SW480 (cell line): ENCODE data around the gene BIRC7.

Experiments used
- DNase-seq: peaks from one replicate; pipeline ENCODE4 v3.0.0-alpha.2; 2016; ENCODE audit warnings: low spot score

Gene BIRC7

DNA sequence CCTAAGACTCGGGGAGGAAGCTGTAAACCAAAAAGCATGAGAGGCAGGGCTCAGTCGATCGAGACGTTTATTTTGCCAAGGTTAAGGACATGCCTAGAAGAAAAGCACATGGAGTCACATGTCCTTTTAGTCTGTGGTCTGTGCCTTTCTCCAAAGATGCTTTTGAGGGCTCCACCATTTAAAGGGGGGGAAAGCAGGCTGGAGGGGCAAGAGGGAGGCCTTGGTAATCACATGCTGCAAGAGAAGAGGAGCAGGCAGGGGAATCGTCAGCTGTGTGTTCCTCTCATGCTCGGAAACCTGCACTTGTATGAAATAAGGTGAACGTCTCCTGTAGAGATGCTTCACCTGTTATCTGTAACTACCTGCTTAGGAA is 10.6 kb upstream of the BIRC7 start:
- DNase-seq: no peak

DNA sequence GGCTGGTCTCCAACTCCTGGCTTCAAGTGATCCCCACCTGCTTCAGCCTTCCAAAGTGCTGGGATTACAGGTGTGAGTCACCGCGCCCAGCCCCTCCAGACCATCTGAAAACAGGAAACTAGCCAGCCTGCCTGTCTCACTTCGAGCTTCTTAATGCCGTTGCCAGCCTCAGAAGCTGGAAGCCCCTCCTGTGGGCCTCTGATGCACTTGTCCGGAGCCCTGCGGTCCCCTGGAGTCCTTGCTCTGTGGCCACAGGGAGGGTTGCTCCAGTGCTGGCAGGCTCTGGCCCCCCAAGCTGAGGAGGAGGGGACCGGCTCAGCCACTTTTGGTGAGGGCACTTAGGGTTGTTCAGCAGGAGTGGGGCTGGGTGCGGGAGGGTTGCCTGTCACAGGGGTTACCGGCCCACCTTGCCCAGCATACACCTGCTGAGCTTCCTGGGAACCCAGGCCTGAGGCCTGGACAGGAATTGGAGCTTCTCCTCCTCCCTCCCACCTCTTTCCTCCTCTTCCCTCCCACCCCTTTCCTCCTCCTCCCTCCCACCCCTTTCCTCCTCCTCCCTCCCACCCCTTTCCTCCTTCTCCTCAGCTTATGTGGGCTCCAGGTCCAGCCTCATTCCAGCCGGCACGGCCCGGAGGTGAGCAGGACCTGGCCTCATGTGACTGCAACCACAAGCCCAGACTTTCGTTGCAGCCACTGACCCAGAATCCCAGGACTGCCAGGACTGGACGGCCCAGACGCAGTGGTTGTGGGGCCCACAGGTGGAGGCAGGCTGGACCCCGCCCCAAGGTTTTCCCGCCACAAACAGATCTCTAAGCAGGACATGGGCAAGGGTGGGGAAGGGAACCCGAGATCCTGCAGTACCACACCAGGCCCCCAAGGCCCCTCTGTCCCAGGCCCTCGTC is 9.4 kb upstream of the BIRC7 start:
- DNase-seq: no peak

DNA sequence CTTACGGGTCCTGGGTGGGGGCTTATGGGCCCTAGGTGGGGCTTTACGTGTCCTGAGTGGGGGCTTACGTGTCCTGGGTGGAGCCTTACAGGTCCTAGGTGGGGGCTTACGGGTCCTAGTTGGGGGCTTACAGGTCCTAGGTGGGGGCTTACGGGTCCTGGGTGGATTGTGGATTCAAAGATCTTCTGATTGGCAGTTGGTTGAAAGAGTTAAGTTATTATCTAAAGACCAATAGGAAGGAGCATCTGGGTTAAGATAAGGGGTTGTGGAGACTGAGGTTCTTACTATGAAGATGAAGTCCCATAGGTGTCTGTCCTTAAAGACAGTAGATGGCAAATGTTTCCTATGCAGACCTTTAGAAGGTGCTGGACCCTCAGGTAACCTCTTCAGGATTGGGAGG is 8.4 kb upstream of the BIRC7 start:
- DNase-seq: no peak

DNA sequence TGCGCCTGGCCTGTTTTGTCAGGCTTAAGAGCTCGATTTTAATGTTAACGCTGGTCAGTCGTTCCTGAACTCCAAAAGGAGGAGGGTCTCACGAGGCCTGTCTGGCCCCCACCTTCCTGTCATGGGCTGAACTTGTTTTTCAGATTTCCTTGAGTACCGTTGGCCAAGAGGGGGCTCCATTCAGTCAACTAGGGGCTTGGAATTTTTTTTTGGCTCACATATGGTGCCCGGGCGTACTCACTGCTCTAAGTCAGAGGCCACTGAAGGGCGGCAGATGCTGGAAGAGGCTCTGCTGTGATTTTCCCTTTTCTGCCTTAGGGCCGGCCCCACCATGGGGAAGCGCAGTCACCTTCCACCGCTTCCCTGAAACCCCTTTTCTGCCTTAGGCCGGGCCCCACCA is 6.9 kb upstream of the BIRC7 start:
- DNase-seq: no peak

DNA sequence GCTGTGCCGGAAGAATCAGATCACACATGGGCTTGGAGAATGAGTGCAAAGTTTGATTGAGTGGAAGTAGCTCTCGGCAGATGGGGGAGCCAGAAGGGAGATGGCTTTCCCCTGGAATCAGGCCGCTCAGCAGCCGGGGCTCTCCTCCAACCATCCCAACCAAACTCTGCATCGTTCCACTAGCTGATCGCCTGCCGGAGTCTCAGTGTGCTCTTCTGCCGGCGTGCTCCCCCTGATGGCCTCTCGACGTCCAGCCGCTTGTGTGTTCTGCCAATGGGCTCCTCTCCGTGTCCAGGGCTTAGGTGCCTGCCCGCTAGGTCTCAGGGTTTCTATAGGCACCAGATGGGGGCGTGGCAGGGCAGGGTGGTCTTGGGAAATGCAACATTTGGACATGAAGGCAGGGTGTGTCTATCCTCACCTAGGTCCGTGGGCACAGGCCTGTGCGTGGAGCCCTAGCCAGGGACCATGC is 4.9 kb upstream of the BIRC7 start:
- no peak for DNase-seq

DNA sequence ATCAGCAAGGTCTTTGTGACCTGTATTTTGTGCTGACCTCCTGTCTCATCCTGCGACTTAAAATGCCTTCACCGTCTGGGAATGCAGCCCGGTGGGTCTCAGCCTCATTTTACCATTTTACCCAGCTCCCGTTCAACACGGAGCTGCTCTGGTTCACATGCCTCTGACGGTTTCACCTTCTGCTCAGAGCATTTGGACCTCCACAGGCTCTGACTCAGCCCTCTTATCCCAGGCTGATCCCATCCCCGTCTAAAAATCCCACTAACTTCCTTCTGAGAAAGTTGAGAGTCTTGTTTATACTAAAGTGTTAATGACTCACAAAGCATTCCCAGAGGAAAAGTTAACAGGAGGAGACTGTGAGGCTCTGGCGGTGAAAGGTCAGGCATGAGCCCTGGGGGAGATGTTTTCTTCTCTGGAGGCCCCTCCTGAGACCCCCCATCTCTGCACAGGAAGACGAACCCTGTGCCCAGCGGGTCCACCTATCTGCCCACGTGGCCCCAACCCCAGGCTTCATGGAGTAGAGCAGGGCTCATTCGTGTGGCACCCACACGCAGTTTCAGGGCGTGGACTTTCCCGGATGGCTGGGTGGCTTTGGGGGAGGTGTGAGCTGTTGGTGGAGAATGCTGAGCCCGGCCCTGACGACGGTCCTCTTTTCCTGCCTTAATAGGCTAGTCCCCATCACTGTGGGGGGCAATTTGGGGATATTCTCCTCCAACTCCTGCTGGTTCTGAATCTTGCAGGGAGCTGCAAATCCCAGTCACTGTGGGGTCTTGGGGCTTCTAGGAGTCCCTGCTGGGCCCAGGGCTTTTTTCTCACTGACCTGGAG is 3.3 kb upstream of the BIRC7 start:
- DNase-seq: peak; percentile 72

DNA sequence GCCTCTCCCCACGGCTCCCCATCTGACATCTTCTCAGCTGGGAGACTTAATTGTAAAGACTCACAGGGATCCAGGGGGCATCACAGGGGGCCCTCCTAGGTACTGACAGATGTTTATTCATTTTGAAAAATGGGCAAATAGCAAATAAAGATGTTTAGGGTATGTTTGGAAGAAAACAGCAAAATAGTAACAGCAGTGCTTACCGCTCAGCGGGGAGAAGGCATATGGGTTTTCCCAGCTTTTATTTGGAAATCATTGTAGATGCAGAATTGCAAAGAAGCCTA is 2.7 kb upstream of the BIRC7 start:
- DNase-seq: no peak

DNA sequence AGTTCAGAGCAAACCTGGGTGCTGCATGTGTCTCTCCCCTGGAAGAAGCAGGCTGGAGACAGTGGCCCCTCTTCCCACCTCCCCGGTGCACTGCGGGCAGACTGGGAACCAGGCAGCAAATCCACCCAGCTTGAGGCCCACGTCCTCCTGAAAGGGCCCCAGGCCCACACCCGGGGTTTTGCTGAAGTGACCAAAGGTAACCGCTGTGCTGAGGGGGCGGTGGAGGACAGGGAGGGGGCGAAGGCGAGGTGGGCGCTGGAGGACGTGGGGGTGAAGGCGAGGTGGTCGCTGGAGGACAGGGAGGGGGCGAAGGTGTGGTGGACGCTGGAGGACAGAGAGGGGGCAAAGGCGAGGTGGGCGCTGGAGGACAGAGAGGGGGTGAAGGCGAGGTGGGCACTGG is 1.8 kb upstream of the BIRC7 start:
- DNase-seq: no peak

DNA sequence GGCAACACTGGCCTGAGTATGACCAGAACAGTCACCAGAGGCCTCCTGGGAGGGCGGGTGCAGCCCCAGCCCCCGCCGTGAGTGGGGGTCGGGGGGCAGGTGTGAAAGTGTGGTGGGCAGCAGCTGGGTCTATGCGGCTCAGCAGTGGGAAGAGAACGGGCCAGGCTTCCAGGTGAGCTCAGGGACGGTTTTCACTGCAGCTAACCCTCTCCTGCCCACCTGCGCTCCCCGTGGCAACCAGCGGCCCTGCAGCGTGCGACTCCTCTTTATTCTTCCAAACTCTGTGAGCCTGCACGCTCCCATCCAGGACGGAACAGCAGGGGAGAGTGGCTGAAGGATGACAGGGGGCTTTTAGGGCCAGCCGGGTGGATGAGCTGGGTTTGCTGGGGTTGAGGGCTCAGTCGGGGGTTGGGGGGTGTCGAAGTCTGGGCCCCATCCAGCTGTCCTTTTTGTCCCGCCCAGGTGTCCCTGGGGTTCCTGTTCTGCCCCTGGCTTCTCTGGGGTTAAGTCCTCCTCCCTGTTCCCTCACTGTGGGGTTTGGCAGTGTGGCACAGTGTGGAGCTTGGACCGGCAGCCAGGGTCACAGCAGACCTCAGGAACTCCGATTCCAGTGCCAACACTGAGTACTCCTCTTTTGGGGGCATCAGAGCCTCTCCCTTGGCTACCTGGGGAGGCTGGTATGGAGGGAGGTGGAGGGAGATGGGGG is 859 bp upstream of the BIRC7 start:
- peak; percentile 81 for DNase-seq

DNA sequence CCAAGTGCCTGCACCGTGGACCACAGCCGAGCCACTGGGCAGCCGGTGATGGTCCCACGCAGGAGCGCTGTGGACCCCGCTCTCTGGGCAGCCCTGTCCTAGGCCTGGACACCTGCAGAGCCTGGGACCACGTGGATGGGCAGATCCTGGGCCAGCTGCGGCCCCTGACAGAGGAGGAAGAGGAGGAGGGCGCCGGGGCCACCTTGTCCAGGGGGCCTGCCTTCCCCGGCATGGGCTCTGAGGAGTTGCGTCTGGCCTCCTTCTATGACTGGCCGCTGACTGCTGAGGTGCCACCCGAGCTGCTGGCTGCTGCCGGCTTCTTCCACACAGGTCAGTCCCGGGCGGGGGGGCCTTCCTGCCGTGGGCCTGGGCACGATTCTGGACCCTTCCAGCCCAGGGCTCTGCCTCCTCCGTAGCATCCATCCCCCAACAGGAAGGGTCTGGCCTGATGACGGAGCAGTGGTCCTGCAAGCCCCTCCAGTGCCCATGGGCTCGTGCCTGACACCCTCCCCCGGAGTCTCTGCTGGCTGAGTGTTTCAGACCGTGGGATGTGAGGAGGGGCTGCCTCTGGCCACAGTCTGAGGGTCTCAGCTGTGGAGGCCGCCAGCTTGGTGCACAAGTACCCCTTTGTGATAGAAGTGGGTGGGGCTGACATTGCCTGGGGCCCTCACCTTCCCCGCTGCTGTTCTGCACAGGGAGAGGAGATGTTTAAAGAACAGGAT is 572 bp downstream of the BIRC7 start:
- no peak for DNase-seq

DNA sequence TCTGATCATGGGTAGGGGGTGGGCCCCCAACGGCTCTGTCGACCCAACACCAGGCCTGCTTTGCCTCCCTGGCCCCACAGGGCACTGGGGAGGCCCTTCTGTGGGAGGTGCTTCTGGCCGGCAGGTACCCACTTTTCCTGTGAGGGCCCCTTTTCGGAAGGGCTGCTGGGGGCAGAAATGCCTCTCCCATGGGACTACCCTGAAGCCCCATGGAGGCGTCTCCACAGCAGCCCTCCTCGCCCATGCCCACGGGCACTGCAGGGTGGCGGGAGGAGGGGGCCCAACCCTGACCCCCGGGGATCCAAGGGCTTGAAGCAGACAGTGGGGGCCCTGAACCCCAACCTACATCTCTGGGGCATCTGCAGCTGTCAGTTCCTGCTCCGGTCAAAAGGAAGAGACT is 2.3 kb downstream of the BIRC7 start:
- no peak for DNase-seq

DNA sequence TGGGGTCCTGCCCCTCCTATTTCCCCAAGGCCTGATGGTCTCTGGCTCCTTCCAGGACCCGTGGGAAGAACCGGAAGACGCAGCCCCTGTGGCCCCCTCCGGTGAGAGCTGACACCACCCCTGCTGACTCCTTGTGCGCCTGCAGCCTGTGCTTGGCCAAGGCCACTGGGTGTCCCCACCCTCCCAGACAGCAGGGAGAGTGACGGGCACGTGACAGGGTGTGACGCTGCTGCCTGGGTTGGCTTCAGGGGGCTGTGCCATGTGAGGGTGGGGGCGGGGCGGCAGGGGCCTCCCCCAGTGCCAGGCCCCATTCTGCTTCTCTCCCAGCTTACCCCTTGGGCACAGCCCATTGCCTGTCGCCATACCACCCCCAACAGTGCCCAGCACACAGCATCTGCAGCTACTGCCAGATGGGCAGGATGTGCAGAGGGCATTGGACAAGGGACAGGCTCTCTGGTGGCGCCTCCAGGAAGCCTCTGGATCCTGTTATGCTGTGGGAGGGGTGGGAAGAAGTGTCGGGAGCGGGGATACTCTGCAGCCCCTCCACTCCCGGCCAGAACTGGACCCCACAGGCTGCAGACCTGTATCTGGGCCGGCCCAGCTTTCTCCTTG is 2.9 kb downstream of the BIRC7 start:
- DNase-seq: no peak

DNA sequence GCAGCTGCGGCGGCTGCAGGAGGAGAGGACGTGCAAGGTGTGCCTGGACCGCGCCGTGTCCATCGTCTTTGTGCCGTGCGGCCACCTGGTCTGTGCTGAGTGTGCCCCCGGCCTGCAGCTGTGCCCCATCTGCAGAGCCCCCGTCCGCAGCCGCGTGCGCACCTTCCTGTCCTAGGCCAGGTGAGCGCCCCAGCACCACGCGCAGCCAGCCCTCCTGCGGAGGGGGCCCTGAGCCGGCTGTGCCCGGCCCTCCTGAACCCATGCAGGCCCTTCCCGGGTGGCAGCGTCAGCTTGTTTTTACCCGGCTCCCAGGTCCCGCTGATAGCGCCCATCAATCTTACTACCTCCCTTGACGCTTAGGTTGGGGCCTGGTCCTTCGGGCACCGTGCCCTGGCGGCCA is 3.7 kb downstream of the BIRC7 start:
- no peak for DNase-seq

DNA sequence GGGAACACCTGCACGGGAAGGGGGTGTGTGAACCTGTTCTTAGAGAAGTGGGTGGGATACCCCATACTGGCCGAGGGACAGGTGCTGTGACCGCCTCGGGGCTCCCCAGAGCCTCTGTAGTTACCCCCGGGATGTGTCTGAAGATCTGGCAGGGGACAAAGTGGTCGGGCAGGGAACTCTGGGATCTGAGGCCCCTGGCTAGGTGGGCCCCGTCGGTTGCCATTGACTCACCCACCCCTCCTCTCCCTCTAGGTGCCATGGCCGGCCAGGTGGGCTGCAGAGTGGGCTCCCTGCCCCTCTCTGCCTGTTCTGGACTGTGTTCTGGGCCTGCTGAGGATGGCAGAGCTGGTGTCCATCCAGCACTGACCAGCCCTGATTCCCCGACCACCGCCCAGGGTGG is 4.3 kb downstream of the BIRC7 start:
- no peak for DNase-seq

DNA sequence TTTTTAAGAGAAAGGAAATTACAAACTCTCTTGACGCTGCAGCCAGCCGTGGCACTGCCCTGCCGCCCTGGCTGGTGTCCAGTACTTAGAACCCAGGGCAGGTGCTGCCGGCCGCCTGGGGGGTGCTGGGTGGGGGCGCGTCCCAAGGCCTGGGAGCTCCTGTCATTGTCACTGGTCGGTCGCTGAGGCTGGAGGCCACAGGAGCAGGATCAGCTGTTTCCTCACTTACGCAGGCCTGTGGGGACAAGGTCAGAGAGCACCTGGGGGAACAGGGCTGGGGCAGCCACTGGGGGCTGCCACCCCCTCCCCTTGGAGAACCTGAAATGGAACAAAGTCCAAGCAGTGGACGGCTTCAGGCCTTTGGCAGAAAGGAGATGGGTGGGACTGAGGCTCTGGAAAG is 5.6 kb downstream of the BIRC7 start:
- no peak for DNase-seq

DNA sequence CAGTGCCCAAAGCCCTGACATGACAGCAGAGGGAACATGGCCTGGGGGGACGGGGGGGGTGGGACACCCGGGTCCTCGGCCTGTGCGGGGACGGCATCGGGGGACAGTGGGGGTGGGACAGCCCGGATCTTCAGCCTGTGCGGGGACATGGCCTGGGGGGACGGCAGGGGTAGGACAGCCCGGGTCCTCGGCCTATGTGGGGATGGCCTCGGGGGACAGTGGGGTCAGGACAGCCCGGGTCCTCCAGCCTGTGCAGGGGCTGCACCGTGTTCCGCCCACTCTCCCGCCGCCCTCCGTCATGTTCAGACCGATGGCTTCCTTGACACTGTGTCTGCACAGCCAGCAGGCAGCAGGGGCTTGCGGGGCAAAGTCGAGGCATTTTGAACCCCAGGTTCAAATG is 7.0 kb downstream of the BIRC7 start:
- no peak for DNase-seq

DNA sequence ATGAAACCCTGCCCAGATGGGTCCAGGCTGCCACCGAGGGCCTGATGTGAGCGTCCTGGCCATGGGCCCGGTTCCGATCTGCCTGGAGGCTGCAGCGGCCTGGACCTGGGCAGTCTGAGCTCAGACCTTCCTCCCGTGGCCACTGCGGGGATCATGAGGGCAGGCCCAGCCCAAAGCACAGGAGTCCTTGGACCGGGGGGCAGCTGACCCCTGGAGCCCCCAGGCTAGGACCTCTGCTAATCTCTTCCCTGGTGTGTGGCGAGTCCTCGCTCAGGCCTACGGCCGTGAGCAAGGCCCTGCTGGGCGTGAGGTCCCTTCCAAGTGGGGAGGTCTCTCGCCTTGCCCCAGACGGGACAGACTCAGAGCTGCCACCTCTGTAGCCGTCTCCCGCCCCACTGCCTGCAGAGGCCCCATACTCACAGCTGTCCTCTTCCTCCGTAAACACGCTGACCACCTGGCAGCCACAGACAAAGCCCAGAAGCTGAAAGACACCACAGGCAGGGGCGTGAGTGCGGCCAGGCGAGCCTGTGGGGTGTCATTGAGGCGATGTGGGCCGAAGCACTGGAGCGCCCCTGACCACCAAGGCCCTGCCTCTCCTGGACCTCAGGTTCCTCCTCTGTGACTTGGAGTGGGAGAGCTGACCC is 8.0 kb downstream of the BIRC7 start:
- DNase-seq: no peak

DNA sequence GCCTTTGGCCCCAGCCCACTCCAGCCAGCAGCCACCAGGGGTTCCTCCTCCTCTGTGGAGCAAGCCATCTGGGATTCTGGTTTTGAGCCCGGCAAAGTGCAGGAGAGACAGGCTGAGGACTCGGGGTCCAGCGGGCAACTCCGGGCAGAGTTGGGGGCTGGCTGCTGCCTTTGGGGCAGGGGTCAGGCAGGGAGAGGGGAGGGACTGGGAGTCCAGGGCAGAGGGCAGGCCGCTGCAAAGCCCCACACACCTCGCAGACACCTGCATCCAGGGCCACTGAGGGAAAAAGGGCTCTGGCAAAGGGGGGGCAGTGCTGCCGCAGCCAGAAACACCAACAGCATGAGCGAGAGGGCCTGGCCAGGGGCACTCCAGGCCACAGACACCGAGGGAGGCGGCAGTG is 8.8 kb downstream of the BIRC7 start:
- DNase-seq: no peak

DNA sequence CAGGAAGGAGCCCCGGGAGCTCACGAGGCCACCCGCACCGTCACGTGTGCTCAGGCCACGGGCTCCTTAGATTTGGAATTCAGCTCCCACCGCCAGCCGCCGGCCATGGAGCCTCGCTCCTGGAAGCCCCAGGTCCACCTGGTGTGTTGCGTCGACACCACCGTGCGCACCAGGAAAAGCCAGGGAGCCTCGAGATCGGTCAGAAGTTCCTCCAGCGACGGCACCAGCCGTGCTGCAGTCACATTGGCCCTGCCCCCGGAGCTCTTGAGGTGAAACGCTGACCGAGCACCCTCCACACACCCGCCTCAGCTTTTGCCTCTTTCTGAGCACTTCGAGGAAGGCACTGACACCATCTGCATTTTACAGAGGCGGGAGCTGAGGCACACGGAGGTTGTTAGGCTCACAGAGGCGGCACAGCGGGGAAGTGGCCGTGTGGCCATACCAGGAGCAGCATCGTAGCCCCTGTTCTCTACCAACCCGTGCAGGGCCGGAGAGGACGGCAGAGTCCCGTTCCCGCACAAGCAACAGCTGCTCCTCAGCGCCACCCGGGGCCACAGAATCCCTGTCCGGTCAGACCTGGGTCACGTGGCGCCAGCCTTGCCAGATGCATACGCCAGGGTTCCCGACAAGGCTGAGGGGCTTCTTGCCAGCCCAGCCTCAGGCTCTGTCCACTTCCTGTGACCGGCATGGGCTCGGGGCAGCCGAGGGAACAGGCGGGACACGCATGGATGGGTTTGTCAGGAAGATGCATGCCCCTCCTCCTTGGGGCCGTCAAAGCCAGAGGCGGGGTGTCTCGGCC is 11.0 kb downstream of the BIRC7 start:
- no peak for DNase-seq

DNA sequence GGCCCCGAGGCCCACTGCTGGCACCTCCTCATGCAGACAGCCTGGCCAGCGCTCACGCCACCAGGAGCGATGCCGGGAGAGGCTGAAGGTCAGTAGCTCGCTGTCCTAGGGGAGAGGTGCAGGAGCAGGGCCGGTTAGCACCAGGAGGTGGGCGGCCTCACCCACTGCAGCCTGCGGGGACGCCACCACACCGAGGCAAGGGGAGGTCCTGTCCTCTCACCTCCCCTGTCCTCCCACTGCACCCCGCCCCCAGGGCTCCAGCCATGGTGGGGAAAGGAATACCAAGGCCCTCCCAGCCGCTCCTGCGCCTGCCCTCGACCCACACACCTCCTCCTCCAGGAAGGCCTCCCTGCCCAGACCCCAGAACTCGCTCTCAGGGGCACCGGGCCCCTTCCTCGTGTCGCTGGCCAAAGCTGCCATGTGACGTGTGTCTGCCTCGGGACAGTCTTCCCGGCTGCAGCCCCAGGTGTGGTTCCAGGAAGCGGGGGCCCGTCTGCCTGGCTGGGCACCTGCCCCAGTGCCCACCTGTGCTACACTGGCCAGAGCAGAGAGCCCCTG is 12.0 kb downstream of the BIRC7 start:
- DNase-seq: no peak
